ENCODE results near the gene RAB3B. TPM values are rescaled to one million over a fixed set of nuclear protein-coding genes. Genes with fewer than 3 reads are reported as not detected.

RAB3B gene
- total RNA-seq, 1 donor from 2014 or later = 1.0 TPM

GRCh38 chr1:51955797-51956527 lies 34.5 kb downstream of the RAB3B start:
- no peak for DNase-seq

GRCh38 chr1:51954783-51955182 lies 35.7 kb downstream of the RAB3B start:
- DNase-seq = no peak

- no peak for DNase-seq
Observed at GRCh38 chr1:51953079-51953478, 37.4 kb downstream of the RAB3B start.

- DNase-seq = no peak
Observed at GRCh38 chr1:51952638-51953037, 37.9 kb downstream of the RAB3B start.

- DNase-seq = no peak
Observed at GRCh38 chr1:51950701-51951100, 39.8 kb downstream of the RAB3B start.

- DNase-seq = no peak
Observed at GRCh38 chr1:51949014-51949702, 41.3 kb downstream of the RAB3B start.

GRCh38 chr1:51948491-51948915 lies 42.0 kb downstream of the RAB3B start:
- no peak for DNase-seq

- DNase-seq = peak; percentile 32
Observed at GRCh38 chr1:51946300-51946699, 44.2 kb downstream of the RAB3B start.

GRCh38 chr1:51945591-51945990 lies 44.9 kb downstream of the RAB3B start:
- DNase-seq = peak; percentile 92

- DNase-seq = no peak
Observed at GRCh38 chr1:51942281-51942680, 48.2 kb downstream of the RAB3B start.

- no peak for DNase-seq
Observed at GRCh38 chr1:51941528-51941927, 49.0 kb downstream of the RAB3B start.

GRCh38 chr1:51937112-51937511 lies 53.4 kb downstream of the RAB3B start:
- DNase-seq = no peak

- no peak for DNase-seq
Observed at GRCh38 chr1:51936531-51936930, 54.0 kb downstream of the RAB3B start.

GRCh38 chr1:51933344-51933743 lies 57.2 kb downstream of the RAB3B start:
- no peak for DNase-seq

- no peak for DNase-seq
Observed at GRCh38 chr1:51930329-51930728, 60.2 kb downstream of the RAB3B start.

- DNase-seq = no peak
Observed at GRCh38 chr1:51928896-51929295, 61.6 kb downstream of the RAB3B start.

- no peak for DNase-seq
Observed at GRCh38 chr1:51927029-51927428, 63.5 kb downstream of the RAB3B start.

- DNase-seq = peak; percentile 74
Observed at GRCh38 chr1:51926171-51926812, 64.2 kb downstream of the RAB3B start.

GRCh38 chr1:51924455-51924854 lies 66.0 kb downstream of the RAB3B start:
- DNase-seq = no peak

GRCh38 chr1:51922040-51922439 lies 68.5 kb downstream of the RAB3B start:
- DNase-seq = no peak

- peak; percentile 60 for DNase-seq
Observed at GRCh38 chr1:51920130-51920529, 70.4 kb downstream of the RAB3B start.

GRCh38 chr1:51919684-51920083 lies 70.8 kb downstream of the RAB3B start:
- DNase-seq = no peak

GRCh38 chr1:51916587-51917405 lies 73.7 kb downstream of the RAB3B start:
- no peak for DNase-seq

Measured in dermis blood vessel endothelial cell (primary cell).